Hematopoietic multipotent progenitor cell treated with erythropoietin and hydrocortisone succinate and interleukin-3 and kit ligand, for 4 days (in vitro differentiated cells): Measurements from ENCODE around the gene XIST.
"Not testable (repeated sequence)": the region's sequence is repeated elsewhere in the genome, so short reads cannot be mapped to it uniquely, and the experiment has no call there.

Experiments
- DNase-seq: peaks from one replicate; pipeline ENCODE4 v3.0.0-alpha.2; 2015

XIST gene

DNA sequence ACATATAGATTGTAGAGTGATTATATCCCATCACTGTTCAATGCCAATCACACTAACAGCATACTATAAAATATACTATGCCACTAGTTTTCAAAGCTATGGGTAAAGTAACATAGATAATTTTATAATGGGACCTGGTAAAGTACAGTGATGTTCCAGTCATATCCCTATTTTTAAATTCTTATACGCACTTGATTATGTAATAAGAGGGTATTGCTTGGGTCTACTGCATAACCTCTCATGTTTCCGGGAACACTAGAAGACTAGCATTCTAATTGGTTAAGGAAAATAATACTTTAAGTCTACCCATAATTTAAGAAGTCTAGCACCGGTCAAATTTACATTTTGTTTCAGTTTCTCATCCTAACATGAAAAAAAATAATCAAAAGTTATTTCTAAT is 14.4 kb downstream of the XIST start:
- DNase-seq = no peak

DNA sequence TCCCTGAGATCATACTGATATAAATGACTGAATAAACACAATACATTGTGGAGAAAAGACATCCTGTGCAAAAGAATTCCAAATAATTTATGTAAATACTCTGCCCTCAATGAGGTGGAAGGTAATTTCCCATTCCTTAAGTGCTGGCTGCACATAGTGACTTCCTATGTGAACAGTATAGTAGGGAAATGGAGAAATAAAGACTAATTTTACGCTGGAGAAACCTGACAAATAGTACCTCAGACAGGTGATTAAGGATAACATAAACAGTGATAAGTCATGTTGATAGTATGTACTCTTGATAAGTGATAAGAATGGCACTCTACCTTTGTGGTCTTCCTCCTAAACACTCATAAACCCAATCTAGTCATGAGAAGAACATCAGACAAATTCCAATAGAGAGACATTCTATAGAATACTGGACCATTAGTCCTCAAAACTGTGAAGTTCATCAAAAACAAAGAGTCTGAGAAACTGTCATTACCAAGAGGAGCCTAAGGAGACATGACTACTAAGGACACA is 15.5 kb downstream of the XIST start:
- no peak for DNase-seq

DNA sequence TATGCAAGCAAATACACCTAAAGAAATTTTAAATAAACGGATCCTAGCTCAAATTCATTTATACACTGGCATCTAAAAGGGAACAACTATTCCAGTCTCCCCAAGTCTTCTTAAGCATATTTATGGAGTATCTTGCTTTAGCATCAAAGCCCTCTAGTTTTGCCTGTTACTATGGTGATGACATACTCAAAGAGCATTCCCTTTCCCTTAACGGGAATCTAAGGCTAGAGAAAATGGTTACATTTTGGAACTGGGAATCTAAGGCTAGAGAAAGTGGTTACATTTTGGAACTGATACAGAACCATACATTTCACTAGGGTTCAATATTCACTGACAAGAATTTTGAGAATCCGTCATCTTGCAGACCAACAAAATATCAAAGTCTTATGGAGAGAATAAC is 18.3 kb downstream of the XIST start:
- DNase-seq = no peak

DNA sequence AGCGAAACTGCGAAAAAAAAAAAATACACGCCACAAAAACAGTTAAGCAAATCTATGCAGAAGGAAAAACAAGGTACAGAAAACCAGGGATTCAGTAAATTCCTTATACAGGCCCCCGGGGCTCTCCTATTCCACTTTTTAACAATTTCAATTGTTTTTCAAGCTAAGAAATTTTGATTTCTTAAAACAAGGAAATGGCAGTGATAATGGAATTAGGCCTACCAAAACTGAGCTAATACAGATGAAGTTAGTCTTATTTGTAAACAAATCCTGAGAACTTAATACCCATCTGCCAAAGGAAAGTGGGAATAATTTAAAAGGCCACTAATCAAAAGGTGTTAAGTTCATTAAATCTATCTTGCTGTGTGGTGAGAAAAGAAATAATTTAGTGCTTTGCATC is 20.2 kb downstream of the XIST start:
- DNase-seq = no peak

DNA sequence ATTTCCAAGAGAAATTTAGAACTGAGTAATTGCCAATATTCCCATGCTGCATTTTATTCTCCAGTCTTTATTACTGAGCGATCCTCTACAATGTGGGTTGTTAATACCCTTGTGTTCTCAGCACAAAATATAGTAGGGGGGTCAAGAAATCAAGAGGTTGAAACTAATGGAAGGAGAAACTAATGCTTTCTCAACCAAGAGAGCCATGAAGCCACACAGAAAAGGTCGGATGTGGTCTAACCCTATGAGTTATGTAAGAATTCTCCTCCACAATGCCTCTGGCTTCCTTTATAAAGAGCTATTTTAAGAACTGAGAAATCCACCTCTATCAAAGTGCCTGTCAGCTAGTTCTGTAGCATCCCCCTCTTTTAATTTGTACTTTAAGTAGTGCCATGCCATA is 21.0 kb downstream of the XIST start:
- peak; percentile 24 for DNase-seq

DNA sequence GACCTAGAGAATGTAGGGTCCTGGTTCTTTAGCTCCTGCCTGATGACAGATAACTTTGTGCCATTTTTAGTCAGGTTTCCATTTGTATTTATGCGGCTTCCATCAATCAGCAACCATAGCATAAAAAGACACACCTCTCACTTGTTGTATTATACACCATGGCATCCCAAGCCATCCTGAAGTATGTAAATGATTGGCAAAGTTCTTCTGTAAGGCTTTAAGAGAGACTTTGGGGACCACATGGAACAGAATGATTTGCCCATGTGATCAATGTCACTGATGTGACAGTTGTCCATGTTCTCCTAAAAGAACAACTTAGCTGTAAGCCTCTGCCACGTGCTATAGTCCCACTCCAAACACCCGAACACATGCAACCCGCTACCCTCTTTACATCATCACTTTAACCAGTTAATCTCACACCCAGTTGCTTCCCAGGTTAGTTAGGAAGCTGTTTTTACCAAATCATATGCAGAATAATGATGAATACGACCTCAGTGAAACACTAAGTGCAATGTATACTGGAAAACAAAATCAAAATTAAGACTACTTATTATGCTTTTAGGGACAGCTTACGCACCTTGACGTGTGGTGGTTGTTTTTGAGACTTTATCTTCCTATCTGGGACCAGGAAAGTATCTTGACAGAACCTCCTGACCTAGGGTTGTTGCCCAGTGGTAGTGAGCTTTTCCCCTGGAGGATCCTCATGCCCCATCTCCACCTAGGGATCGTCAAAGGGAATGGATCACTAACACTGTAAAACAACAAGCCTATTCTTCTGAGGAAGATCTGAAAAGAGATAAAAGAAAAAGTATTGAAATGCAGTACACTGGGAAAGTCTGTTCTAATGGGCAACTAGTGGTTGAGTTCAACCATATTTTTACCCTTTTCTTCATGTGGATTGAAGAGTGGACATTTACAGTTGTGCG is 21.8 kb downstream of the XIST start:
- no peak for DNase-seq

DNA sequence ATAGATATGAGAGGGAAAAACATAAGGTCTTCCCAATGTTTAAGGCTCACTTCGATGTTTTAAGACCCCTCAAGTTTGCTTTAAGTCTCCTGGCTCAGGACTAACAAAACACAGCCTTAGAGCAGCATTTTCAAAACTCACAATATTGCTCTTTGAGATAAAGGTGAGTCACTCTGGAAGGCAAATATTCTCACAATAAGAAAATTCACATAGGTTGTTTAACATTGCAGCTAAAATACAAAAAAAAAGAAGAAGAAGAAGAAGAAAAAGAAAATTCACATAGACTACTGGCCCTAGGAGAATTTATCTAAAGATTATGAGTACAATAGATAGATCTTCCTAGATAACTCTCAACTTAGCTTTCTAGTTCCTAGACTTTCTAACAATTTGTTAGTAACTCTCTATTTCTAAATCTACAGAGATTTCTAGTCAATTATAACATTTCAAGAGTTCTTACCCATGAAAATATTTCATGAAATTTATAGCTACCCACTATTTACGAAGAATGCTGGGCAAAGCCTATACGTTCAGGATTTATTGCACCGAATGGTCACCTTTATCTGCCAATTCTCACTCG is 22.5 kb downstream of the XIST start:
- DNase-seq = no peak

DNA sequence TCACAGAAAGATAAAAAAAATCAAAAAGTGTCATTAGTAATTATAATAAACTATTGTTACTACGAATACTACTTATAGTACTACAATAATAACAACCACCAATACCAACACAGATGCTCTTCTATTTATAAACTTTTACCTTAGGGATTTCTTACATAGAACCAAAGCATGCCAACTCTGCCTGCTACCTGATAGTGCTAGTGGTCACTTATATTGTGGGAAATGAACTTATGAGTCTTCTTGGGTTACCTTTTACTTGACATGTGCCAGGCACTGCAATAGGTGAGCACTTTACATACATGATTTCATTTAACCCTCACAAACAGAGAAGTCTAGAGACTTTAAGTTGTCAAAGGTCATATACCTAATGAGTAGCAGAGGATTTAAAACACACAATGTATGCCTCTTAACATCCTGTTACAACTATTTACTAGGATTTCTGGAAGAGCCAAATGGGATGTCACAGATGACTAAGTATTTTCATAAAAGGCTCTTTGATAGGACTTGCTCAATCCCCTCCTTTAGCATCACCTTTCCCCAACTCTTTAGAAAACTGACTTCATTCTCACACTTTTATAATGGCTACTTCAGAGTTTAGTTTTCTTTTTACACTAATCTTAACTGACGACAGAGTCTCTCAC is 24.3 kb downstream of the XIST start:
- DNase-seq = no peak

DNA sequence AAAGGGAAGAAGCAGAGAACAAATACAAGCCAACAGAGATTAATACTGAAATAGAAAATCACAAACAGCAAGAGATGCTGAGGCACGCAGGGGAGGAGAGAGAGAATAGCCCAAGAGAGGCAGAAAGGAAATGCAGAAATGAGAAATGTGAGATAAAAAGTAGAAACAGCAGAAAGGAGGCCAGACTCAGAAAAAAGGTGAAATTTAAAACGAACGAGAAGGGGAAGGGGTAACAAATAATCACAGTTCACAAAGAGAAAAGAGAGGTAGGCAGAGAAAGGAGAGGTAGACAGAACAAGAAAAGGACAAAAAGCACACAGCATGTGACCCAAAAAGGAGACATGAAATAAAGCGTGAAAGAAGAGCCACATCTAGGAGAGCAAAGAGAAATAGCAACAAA is 25.1 kb downstream of the XIST start:
- DNase-seq = no peak

DNA sequence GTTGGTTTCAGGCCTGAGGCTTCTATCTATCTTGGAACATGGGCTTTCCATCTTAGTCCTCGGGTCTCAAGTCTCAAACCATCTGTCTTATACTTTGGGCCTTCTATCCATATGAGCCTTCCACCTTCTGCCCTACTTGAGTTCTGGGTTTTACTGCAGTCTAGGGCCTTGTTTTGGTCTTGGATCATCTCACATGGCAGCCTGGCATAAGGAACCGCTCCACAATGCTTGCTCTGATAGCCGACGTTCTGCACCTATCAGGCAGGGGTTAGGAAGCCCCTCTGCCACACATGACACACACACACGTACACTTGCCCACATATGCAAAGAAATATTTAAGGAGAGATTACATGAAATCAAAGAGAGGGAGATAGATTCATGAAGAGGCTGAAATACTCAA is 25.5 kb downstream of the XIST start:
- no peak for DNase-seq

DNA sequence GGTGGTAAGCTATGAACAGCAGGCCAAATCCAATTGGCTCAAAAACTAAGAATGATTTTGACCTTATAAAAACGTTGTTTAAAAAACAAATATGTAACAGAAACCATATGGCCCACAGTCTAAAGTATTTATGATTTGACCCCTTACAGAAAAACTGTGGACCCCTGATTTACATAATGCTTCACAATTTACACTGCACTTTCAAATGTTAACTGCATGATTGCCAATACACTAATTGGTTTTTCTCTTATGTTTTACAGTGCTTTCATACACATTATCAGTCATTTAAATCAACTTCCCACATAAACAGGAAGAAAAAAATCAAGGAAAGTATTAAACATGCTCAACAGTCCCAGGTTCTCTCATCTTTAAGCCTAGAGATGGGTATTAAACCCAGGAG is 26.9 kb downstream of the XIST start:
- DNase-seq = no peak

DNA sequence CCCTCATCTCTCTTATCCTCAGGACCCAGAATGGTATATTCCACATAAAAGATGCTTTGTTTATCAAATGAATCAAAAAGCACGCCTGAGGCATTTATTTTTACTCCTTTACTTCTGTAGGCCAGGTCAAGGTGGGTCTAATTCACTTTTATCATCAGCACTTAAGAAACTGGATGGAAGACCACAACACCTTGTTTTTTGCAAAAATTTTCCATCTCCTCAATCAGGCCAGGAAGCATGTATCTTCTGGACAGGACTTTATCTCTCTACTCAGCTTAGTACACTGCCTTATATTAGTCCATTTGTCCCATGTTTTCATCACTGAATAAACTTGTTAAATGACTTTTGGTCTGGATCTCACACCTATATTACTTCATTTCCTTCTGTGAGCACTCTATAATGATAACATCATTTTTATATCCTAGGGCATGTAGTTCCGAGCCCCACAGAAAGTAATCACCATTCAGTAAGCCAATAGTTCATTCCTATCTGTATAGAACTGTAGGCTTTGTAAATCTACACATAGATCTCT is 29.0 kb downstream of the XIST start:
- no peak for DNase-seq

DNA sequence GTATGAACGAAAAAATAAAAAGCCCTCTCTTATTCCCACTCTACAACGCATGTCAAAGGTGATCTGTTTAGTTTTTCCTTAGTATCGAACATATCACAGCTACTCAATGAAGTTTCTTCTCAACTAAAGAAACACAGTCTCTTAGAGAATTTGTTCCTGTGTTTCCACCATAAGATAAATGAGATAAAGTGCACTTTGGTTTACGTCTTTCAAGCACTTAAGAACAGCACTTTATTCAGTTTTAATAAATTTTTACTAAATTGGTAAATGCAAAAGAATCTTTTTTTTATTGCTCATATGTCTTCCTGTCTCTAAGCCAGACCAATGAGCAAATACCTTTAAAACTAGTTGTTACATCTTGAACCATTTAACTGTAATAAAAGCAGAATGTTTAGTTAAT is 29.7 kb downstream of the XIST start:
- DNase-seq = no peak

DNA sequence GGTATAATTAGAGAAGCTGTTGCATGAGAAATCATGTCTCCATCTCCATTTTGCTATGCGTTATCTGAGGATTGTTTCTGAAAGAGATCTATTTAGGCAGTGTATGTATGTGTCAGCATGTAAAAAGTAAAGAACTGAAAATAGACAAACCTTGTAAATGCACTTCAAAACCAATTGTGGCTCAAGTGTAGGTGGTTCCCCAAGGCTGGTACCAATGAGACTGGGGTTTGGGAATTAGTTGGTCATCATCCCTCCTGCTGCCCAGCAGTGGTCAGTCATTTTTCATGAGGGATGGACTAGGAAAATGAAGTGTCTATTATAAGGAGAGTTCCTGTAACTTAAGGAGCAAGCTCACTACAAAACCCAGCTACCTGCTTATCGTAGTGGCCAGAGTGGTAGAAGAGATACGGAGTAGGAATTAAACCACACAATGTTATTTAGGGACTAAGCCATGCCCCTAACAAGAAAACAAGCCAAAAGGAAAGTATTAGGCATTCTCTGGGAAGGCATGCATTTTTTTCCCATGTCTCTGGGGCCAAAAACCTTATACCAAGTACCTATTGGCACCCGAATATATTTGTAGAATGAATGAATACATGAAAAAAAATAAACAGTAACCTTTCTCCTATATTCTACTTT is 30.5 kb downstream of the XIST start:
- DNase-seq = no peak

DNA sequence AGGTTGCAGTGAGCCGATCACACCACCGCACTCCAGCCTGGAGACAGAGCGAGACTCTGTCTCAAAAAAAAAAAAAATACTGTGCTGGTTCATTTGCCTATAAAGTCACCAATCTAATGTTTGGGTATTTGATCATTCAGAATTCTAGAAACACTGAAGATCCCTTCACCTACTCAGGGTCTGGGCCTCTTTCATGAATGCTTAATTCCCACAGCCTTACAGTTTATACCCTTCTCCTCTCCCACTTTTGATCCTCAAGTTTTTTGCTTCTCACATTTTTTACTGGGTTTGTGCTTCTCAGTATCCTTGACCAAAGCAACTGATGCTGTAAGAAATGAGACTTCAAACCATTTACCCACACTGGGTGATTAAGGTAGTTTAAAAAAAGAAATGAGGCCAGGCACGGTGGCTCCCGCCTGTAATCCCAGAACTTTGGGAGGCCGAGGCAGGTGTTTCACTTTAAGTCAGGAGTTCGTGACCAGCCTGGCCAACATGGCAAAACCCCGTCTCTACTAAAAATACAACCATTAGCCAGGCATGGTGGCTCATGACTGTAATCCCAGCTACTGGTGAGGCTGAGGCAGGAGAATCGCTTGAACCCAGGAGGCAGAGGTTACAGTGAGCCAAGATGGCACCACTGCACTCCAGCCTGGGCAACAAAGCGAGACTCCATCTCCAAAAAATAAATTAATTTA is 32.5 kb downstream of the XIST start:
- DNase-seq = not testable (repeated sequence)

DNA sequence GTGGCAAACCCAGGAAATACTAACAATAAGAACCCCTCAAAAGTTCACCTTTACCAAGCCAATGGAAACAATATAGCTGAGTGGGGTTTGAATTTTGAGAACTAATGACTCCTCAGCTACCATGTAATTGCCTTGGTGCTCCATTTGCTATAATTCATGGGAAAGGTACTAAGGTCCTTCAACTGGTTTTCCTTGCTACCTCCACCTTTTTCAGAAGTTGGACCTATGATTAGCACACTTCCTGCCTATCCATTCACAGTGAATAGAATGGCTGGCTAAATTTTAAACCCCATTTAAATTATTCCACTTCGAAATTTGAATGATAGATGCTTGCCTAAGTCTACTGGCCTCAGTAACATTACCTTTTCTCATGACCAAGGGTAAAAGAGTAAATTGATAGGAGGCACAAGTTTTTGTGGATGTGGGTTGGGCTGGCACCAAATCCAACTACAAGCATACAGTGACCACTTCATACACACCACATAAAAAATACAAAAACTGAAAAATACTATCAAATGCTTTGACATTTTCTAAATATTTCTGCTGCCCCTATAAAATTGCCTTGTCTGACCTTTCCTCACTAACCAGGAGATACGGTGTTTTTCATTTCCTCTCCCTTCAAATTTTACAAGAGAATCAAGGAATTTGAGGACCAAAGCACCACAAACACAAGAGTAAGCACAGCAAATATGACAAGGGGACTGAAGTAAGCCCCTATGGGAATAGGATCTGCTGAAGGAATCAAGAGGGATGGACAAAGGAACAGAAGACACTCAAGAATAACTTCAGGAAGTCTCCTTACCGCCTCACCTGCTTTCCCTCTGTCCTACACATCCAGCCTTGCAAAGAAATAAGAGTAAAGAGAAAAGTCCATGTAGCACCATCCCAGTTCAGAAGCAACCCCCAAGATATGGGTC is 34.1 kb downstream of the XIST start:
- DNase-seq = no peak

DNA sequence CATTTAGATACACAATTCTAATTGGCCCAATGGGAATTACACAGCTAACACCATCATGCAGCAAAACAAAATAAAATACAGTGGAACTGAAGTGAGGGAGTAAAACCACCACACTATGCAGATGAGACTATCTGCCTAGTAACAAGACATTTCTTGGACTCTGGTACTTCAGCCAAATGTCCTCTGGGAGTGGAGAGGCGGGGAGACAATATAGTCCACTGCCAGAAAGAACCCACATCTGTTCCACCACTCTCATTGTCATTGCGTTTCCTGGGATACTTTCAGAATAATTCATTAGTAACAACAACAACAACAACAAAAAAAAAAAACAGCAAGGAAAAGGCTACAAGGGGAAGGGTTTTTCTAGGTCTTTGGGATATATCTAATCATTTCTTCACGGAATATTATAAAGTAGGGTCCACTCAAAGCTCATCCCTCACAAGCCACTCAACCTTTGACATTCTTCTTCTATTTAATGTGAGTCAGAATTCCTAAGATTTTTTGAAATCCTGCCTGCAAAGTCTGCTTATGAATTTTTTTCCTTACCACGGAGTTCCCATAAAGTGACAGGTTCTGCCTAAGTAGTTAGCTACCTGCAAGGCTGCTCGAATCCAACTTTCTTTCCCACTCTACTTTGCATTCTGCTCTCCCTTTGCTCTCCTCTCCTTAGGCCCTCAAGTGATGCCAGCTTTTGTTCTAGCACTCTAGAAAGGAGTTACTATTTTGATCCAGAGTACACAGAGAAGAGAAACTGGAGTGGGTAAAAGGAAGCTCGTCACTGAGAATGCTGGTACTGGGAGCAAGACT is 34.9 kb downstream of the XIST start:
- no peak for DNase-seq

DNA sequence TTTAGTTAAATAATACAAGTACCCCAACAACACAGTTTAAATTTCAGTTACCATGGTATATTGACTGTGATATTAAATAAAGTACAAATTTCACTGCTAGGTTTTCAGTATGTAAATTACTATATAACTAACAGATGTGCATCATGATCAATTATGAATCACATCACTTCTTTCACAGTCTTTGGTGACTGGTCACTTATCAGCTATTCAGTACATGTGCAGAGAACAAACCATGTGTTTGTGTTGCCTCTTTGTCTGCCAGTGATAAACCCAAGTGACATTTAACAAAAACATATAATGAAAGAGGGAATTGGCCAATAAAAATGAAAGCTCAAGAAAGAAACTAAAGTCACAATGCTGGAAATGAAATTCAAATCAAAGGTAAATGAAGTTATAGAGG is 40.3 kb downstream of the XIST start:
- DNase-seq = no peak

DNA sequence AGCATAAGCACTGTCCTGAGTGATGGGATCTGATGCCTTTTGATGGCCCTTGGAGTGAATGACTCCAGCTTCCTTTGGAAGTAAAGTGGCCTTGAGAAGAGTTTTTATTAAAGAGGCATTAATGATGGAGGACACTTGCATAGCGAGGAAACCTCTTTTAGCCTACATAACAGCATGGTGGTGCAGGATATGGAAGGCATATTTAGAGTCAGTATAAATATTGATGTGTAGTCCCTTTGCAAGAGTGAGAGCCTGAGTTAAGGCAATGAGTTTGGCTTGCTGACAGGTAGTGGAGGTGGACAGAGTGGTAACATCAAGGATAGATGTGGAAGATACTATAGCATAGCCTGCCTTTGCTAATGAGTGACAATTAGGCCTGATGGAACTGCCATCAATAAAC is 48.4 kb downstream of the XIST start:
- not testable (repeated sequence) for DNase-seq

DNA sequence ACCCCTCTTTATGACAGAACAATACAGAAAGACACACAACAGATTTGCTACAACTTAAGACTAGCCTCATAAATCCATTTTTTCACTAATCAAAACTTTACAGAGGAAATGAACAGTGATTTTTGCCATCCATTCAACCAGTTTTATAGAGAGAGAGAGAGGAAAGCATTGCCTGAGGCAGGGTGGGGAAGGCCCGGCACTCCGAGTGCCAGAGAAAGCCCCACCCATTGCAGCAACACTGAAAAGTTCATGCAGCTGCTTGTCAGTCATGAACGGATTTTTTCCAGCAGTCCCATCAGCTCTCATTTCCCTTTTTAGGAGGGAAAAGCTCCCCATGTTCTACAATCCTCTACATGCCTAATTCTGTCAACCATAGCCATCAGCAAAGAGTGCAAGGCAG is 52.6 kb downstream of the XIST start:
- no peak for DNase-seq

DNA sequence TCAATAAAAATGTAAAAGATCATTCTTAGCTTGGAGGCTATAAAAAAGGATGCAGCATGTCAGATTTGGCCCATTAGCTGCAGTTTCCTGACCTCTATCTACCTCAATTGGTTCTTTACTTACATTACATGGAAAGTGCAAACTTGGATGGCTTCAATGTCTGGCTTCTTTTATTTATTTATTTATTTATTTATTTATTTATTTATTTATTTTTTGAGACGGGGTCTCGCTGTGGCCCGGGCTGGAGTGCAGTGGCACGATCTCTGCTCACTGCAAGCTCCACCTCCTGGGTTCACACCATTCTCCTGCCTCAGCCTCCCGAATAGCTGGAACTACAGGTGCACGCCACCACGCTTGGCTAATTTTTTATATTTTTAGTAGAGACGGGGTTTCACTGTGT is 60.0 kb downstream of the XIST start:
- DNase-seq = not testable (repeated sequence)
